AG09309 (cell line): Measurements from ENCODE around the gene MIPOL1.

ENCODE experiments used
- DNase-seq: peaks from one replicate; pipeline ENCODE4 v3.0.0-alpha.2; 2010; ENCODE audit warnings: low read depth
- H3K4me3 ChIP-seq: 2 replicates; pipeline ENCODE4 v1.5.1; 2011; ENCODE audit warnings: mild to moderate bottlenecking, low read depth, low read length, moderate library complexity; ENCODE audit not compliant: control insufficient read depth
- TF ChIP-seq, protein P1 (sequence below): IDR thresholded peaks from 2 replicates; pipeline ENCODE4 v1.5.1; 2011; ENCODE audit warnings: mild to moderate bottlenecking, low read depth, low read length, inconsistent platforms; ENCODE audit not compliant: insufficient read depth, control insufficient read depth; ENCODE audit errors: missing control alignments

MIPOL1 gene

DNA sequence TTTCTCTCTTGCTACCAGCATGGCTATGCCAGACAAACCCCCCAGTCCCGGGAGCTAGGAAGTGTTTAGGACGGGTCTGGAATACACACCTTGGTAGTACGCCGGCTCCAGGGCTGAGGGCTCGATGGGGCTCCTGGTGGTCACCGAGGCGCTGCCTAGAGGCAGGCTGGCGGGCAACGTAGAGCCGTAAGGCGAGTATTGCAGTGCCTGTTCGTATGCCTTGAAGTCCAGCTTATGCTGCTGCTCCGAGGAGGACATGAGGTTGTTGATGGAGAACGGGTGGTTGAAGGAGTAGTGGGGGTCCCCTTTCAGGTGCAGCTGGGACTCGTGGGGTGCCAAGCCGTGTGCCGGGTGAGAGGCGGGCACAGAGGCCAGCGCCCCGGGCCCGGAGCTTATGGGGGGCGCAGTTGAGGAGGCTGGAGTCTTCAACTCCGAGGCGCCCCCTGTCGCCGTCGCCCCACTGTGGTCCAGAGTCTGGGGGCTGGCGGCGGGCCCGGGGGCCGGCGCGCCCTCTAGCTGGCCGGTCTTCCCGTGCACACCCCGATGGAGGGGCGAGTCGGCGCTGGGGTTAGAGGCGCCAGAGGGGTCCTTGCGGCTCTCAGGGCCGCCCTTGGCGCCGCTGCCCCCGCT is 393.7 kb downstream of the MIPOL1 start:
- DNase-seq: no peak
- no peak overlapping the region for H3K4me3 ChIP-seq
- TF ChIP-seq, protein P1, sequence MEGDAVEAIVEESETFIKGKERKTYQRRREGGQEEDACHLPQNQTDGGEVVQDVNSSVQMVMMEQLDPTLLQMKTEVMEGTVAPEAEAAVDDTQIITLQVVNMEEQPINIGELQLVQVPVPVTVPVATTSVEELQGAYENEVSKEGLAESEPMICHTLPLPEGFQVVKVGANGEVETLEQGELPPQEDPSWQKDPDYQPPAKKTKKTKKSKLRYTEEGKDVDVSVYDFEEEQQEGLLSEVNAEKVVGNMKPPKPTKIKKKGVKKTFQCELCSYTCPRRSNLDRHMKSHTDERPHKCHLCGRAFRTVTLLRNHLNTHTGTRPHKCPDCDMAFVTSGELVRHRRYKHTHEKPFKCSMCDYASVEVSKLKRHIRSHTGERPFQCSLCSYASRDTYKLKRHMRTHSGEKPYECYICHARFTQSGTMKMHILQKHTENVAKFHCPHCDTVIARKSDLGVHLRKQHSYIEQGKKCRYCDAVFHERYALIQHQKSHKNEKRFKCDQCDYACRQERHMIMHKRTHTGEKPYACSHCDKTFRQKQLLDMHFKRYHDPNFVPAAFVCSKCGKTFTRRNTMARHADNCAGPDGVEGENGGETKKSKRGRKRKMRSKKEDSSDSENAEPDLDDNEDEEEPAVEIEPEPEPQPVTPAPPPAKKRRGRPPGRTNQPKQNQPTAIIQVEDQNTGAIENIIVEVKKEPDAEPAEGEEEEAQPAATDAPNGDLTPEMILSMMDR: no peak

DNA sequence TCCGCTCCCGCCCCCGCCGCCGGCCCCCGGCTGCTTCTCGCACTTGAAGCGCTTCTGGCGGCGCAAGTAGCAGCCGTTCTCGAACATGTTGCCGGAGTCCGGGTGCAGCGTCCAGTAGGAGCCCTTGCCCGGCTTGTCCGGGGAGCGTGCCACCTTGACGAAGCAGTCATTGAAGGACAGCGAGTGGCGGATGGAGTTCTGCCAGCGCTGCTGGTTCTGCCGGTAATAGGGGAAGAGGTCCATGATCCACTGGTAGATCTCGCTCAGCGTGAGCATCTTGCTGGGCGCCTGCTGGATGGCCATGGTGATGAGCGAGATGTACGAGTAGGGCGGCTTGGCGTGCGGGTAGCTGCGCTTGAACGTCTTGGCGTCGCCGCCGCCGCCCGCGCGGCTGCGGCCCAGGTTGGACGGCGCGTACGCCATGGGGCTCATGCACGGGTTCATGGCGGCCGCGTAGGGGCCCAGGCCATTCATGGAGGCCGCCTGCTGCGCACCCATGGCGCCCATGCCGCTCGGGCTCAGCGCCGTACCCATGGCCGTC is 394.3 kb downstream of the MIPOL1 start:
- no peak overlapping the region for H3K4me3 ChIP-seq
- TF ChIP-seq, protein P1: no peak
- no peak for DNase-seq

DNA sequence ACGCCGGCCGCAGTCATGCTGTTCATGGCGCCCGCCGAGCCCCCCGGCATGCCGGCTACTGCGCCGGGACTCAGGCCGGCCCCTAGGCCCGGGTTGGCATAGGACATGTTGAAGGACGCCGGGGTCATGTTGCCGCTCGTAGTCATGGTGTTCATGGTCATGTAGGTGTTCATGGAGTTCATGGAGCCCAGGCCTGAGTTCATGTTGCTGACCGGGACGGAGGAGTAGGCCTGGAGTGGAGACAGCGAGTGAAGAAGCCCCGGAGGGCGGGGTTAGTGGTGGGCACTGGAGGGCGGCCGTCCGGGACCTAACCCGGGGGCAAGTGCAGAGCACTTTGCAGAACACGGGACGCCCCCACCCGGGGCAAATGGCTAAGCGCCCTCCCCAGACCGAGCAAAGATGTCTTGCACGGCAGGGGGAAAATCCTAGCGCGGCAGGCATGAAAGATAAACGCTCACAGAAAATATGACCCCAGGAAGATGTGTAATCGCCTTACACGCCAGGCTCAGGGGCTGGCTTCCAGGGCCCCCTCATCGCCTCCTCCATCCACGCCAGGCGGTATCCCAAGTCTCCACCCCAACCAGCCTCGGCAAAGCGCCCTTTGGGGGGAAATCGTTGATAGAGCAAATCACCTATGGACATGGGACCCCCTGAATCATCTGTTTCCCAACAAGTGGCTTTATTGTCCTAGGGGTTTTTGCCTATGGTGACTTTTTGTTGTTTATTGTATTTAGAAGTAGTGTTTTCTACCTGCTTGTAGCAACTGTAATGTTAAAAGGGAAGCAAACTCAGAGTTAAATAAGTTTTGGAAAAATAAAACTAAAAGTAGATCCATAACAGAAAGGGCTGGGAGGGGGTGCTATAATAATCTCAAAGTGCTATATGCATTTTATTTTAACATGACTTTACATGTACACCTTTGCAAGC is 395.0 kb downstream of the MIPOL1 start:
- H3K4me3 ChIP-seq: no peak overlapping the region
- no peak for DNase-seq

DNA sequence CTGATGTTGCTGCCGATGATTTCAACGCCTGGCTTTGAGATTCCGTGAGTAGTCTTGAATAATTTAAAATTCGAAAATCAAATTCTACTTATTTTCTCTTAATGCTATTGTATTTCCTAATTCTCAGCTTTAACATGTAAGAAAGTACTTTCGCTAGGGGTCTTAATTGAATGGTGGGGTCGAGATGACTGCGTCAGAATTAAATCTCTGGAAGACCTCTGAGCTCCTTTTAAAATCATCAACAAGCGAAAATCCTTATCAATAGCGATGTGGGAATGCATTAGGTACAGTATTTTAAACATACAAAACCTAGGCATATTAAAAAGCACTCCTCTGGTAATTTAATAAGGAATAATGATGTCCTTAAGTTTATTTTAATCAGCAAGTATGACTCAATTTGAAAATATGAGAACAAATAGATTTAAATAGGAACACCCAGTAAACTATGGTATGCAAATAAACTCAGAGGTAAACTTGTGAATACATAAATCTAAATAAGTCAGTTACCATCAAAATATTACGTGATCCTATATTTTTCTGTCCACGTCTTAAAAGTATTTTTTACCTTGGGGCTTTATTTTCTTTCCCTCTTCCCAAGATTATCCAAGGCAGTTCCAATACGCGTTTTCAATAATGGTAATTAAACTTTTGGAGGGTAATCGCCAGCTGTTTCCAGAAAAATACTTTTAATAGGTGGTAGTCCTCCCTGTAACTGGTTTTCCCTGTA is 395.9 kb downstream of the MIPOL1 start:
- no peak for DNase-seq
- H3K4me3 ChIP-seq: no peak overlapping the region; the same call in 1 of the 2 replicates
- TF ChIP-seq, protein P1: no peak

More for the DNA sequence above, 395.0 kb downstream of the MIPOL1 start:
- TF ChIP-seq, protein P1: no peak

DNA sequence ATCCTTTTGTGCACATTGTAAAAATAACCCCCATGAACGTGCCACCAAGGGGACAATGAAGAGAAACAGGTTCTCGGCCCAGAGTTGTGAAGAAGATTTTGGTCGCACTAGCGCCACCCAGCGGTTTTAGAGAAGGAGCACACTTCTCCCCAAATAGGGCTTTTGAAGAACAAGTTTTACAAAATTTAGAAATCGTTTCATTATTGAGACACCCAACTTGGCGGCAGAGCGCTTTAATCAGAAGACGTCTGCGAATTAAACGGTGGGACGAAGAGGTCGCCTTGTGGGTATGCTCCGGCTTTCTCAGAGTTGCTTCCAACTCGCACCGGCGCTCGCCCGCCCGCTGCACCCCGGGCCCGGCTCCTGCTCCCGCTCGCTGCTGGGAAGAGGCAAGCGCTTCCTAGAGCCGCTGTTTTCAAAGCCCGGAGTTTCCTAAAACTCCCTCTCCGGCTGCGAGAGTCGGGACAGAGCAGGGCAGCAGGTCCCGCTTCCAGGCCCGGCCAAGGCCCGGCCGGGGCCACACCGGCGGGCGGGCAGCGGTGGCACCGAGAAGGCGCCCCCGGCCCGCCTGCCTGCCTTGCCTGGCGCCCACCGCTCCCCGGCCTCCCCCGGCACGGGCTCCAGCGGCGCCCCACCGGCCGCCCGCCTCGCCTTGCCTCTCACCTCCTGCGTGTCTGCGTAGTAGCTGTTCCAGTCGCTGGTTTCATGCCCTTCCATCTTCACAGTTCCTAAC is 396.7 kb downstream of the MIPOL1 start:
- DNase-seq: peak; percentile 34
- TF ChIP-seq, protein P1: peak; percentile 79
- peak overlapping the region; percentile 50 for H3K4me3 ChIP-seq
